DLD1 (cell line): ENCODE data around the gene EXOC4.
"Not testable (repeated sequence)": the region's sequence is repeated elsewhere in the genome, so short reads cannot be mapped to it uniquely, and the experiment has no call there.

ENCODE experiments used
- in situ Hi-C: cut with HindIII; loops from 2 replicates; pipeline ENCODE4 v1.10.0; 2017; ENCODE audit warnings: low sequenced_read_pairs

EXOC4 gene

GRCh38 chr7:133310232-133310862 is 57.5 kb downstream of the EXOC4 start:
- in situ Hi-C loops, result no loop called here

DNA sequence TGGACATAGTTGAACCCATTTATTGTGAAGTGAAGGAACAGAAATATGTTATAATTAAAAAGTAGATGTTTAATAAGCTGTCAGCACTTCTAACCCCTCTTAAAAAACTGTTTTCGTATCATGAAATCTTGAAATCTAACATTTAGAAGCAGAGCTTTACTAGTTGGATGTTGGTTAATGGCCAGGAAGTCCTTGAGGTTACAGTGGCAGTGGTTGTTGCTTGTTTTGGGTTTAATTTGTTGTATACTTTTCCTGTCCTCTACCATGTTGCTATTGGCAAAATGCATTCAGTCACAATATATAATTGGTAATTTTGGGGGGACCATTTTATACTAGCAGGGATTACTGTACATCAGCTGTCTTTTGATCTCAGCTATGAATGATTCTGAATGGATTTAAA is 60.7 kb downstream of the EXOC4 start:
- in situ Hi-C loops, result no loop called here

DNA sequence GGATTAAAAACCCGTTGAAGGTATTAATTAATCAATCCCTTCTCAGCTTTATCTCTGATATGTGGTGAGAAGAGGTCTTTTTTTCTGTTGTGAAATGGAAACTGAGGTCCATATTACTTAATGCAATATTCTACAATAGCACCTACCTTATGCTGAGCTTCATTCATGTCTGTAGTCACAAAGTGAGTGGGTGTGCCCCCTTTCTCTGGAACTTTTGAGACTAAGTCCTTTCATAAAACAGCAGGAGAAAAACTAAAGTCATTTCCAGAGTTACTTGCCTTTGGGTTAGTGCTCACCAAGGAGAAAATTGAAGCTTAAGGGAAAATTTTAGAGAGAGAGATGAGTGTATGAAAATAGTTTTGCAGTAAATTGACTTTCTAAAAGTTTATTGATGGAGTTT is 61.2 kb downstream of the EXOC4 start:
- in situ Hi-C loops, result no loop called here

GRCh38 chr7:133315332-133316040 is 62.6 kb downstream of the EXOC4 start:
- in situ Hi-C loops, result no loop called here

DNA sequence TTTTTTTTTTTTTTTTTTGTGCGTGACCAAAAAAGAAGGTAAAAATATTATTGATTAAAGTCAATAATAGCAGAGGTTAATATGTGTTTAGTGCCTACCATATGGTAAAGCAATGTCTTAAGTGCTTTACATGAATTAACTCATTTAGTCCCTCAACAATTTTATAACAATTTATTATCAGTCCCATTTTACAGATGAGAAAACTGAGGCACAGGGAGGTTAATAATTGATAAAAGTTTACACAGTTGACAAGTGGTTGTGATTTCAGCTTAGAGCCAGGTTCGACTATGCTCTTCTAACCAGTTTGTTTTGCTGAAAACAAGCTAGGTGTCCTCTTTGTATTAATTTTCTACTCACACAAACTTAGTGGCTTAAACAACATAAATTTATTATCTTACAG is 67.0 kb downstream of the EXOC4 start:
- in situ Hi-C loops, result no loop called here

- in situ Hi-C loops, result no loop called here
These were observed 68.0 kb downstream of the EXOC4 start for GRCh38 chr7:133320891-133321290.

DNA sequence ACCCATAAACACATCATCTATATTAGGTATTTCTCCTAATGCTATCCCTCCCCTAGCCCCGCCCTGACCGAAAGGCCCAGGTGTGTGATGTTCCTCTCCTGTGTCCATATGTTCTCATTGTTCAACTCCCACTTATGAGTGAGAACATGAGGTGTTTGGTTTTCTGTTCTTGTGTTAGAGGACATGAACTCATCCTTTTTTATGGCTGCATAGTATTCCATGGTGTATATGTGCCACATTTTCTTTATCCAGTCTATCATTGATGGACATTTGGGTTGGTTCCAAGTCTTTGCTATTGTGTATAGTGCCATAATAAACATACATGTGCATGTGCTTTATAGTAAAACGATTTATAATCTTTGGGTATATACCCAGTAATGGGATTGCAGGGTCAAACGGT is 68.5 kb downstream of the EXOC4 start:
- in situ Hi-C loops, result not testable (repeated sequence)

DNA sequence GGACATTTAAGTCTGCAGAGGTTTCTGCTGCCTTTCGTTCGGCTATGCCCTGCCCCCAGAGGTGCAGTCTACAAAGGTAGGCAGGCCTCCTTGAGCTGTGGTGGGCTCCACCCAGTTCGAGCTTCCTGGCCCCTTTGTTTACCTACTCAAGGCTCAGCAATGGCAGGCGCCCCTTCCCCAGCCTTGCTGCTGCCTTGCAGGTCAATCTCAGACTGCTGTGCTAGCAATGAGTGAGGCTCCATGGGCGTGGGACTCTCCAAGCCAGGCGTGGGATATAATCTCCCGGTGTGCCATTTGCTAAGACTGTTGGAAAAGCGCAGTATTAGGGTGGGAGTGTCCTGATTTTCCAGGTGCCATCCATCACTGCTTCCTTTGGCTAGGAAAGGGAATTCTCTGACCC is 73.9 kb downstream of the EXOC4 start:
- in situ Hi-C loops, result not testable (repeated sequence)

DNA sequence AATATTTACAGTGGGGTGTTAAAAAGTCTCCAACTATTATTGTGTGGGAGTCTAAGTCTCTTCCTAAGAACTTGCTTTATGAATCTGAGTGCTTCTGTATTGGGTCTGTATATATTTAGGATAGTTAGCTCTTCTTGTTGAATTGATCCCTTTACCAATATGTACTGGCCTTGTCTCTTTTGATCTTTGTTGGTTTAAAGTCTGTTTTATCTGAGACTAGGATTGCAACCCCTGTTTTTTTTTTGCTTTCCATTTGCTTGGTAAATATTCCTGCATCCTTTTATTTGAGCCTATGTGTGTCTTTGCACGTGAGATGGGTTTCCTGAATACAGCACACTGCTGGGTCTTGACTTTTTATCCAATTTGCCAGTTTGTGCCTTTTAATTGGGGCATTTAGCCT is 75.1 kb downstream of the EXOC4 start:
- in situ Hi-C loops, result not testable (repeated sequence)

DNA sequence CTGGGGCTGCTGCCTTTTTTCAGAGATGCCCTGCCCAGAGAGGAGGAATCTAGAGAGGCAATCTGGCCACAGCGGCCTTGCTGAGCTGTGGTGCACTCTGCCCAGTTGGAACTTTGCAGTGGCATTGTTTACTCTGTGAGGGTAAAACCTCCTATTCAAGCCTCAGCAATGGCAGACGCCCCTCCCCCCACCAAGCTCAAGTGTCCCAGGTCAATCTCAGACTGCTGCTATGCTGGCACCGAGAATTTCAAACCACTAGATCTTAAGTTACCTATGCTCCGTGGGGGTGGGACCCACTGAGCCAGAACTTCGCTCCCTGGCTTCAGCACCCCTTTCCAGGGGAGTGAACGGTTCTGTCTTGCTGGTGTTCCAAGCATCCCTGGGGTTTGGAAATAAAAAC is 77.2 kb downstream of the EXOC4 start:
- in situ Hi-C loops, result no loop called here

DNA sequence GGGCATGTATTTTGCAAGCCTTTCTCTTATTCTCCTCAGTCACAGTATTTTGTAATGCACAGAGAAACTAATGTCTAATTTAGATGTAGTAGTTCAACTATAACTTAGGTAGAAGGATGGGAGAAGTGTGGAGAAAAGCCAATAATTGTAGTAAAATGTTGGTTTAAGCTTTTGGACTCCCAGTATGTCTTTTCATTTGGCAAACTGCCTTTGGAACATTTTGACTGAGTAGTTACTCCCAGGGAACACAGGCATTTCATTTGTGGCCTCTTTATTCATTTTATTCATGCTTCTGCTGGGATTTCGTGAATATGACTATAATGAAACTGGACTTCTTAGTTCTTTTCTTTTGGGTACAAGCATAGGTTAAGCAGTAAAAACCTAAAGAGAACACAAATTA is 79.0 kb downstream of the EXOC4 start:
- in situ Hi-C loops, result no loop called here

DNA sequence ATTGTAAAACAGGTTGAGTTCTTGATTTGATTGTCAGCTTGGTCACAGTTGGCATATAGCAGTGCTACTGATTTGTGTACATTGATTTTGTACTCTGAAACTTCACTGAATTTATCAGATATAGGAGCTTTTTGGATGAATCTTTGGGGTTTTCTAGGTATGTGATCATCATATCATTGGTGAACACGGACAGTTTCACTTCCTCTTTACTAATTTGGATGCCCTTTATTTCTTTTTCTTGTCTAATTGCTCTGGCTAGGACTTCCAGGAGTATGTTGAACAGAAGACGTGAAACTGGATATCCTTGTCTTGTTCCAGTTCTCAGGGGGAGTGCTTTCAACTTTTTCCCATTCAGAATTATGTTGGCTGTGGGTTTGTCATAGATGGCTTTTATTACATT is 86.9 kb downstream of the EXOC4 start:
- in situ Hi-C loops, result no loop called here

DNA sequence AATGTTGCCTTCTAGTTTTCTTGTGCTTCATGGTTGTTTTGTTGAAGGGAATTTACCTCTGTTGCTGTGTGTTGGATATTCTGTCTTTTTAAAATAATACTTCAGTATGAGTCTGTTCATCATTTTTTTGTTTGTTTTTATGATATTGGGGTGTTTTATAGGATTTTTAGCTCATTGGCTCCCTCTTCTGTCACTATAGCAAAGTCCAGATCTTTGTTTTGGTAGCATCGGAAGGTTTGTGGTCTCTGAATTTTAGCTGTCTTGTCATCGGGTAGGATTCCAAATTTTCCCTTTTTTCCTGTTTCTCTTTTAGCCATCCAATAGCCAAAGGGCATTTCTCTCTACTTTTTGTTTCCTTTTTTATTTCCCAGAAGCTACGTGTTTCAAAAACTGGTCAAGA is 91.4 kb downstream of the EXOC4 start:
- in situ Hi-C loops, result no loop called here

DNA sequence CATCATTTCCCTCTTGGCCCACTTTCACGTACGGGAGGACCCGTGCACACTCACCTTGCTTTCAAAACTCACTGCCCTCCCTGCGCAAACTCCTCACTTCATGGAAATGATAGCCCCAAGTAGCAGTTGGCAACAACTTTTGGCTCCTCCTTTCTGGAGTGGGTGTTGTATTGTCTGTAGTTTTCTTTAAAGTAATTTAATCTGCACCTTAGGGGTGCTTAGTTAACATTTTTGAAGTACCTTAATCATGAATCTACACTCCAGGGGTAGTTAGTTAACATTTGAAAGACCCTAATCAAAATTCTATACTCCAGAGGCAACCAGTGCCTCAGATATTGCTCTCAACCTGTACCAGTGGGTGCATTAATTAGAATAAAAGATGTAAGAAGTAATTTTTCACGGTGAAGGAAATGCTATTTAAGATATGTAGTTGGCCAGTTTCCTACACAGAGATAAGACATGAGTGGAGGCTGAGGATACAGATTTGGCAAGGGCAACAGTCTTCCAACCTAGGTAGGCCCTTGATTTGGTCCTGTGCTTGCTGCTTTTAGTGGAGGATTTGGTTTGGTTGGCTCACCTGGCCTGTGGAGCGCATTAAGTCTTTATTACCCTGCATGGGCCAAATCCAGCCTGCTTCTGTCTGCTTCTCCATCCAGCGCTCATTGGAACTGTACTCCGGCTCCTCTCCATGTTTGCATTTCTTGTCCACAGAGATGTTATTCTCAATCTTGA is 93.0 kb downstream of the EXOC4 start:
- in situ Hi-C loops, result no loop called here

GRCh38 chr7:133348250-133348649 is 95.4 kb downstream of the EXOC4 start:
- in situ Hi-C loops, result no loop called here

GRCh38 chr7:133349101-133349500 is 96.2 kb downstream of the EXOC4 start:
- in situ Hi-C loops, result no loop called here

DNA sequence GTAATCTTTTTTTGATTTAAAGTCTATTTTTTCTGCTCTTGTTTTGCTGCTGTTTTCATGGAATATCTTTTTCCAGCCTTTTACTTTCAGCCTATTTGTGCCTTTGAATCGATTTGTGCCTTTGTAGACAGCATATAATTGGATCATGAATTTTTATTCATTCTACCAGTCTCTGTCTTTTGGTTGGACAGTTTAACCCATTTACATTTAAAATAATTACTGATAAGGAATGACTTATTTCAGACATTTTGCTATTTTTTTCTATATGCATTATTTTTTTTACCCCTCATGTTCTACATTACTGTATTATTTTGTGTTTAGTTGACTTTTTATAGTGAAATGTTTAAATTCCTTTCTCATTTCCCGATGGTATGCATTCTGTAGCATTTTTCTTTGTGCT is 99.6 kb downstream of the EXOC4 start:
- in situ Hi-C loops, result no loop called here

DNA sequence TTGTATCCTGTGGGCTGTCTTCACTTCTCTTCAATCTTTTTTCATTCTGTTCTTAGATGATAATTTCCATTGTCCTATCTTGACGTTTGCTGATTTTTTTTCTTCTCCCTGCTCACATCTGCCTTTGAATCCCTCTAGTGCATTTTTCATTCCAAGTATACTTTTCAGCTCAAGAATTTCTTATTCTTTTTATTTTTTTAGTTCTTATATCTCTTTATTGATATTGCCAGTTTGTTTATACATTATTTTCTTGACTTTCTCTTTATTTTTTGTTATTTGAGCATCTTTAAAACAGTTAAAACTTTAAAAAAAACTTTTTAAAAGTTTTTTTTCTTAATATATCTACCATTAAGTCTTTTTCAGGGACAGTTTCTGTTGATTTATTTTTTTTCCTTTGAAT is 100.9 kb downstream of the EXOC4 start:
- in situ Hi-C loops, result no loop called here

- in situ Hi-C loops, result no loop called here
These were observed 101.9 kb downstream of the EXOC4 start for GRCh38 chr7:133354546-133355324.

- in situ Hi-C loops, result no loop called here
These were observed 102.4 kb downstream of the EXOC4 start for GRCh38 chr7:133355325-133355708.

- in situ Hi-C loops, result no loop called here
These were observed 102.9 kb downstream of the EXOC4 start for GRCh38 chr7:133355822-133356221.
